Measurements from ENCODE around the gene CDH4. TPM values are rescaled to one million over a fixed set of nuclear protein-coding genes. Genes with fewer than 3 reads are reported as not detected.

Gene CDH4
- polyA plus RNA-seq, 1 donor (not counting 4 experiments of a cell fraction or from before 2014, with no cell fraction given) = 2.2 TPM

- DNase-seq (ENCODE audit: low read depth, low spot score) = no peak
- H3K9me3 ChIP-seq (ENCODE audit: control insufficient read depth, low read depth, low read length) = no peaks in the 10 kb centered on the region
- peaks cover 19% of the 10 kb centered on the region for H4K20me1 ChIP-seq (ENCODE audit: control insufficient read depth, extremely low read depth, insufficient read depth, low read length)
- FAIRE-seq = no peak
- no peak overlapping the region for H3K4me2 ChIP-seq (ENCODE audit: control insufficient read depth, extremely low read depth, insufficient read depth, low read depth, low read length)
- H2AFZ ChIP-seq (ENCODE audit: control insufficient read depth, low read length) = no peak overlapping the region
- no peaks in the 10 kb centered on the region for H3K36me3 ChIP-seq (ENCODE audit: control insufficient read depth in 2 of 2, extremely low read depth in 1 of 2, insufficient read depth in 2 of 2, low read length in 2 of 2)
- no peaks in the 10 kb centered on the region for H3K27me3 ChIP-seq (ENCODE audit: control insufficient read depth, extremely low read depth, insufficient read depth, low read length)
- H3K9me1 ChIP-seq (ENCODE audit: control insufficient read depth, extremely low read depth, insufficient read depth, low read length) = no peaks in the 10 kb centered on the region
- H3K4me1 ChIP-seq (ENCODE audit: control insufficient read depth, extremely low read depth, insufficient read depth, low read length) = no peaks in the 10 kb centered on the region
- no peak overlapping the region for H3K27ac ChIP-seq (ENCODE audit: control insufficient read depth, insufficient read depth, low read length)
- dilution Hi-C loops (cut with MboI; ENCODE audit: extremely low pct_ligation_motif_present, low sequenced_read_pairs) = no loop called here
- TF ChIP-seq, protein P1, sequence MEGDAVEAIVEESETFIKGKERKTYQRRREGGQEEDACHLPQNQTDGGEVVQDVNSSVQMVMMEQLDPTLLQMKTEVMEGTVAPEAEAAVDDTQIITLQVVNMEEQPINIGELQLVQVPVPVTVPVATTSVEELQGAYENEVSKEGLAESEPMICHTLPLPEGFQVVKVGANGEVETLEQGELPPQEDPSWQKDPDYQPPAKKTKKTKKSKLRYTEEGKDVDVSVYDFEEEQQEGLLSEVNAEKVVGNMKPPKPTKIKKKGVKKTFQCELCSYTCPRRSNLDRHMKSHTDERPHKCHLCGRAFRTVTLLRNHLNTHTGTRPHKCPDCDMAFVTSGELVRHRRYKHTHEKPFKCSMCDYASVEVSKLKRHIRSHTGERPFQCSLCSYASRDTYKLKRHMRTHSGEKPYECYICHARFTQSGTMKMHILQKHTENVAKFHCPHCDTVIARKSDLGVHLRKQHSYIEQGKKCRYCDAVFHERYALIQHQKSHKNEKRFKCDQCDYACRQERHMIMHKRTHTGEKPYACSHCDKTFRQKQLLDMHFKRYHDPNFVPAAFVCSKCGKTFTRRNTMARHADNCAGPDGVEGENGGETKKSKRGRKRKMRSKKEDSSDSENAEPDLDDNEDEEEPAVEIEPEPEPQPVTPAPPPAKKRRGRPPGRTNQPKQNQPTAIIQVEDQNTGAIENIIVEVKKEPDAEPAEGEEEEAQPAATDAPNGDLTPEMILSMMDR (optimal IDR thresholded peaks at IDR 0.05 in 1 of 3, IDR thresholded peaks at IDR 0.05 in 1 of 3, conservative IDR thresholded peaks at IDR 0.05 in 1 of 3; ENCODE audit: extremely low read depth in 1 of 3, insufficient read depth in 2 of 3, low read length in 3 of 3) = no peak
- no peak for TF ChIP-seq EZH2 (IDR thresholded peaks at IDR 0.05; ENCODE audit: low read length)
- H3K9ac ChIP-seq (ENCODE audit: control insufficient read depth, extremely low read depth, insufficient read depth, low read length) = no peak overlapping the region
- H3K79me2 ChIP-seq (ENCODE audit: control insufficient read depth, insufficient read depth, low read length) = peaks cover 7% of the 10 kb centered on the region
- H3K4me3 ChIP-seq (ENCODE audit: control insufficient read depth in 2 of 3, extremely low read depth in 1 of 3, insufficient read depth in 2 of 3, low read depth in 1 of 3, low read length in 3 of 3) = no peak overlapping the region
Measured at GRCh38 chr20:61461461-61461860, 209.4 kb downstream of the CDH4 start.

- H3K4me3 ChIP-seq (ENCODE audit: control insufficient read depth in 2 of 3, extremely low read depth in 1 of 3, insufficient read depth in 2 of 3, low read depth in 1 of 3, low read length in 3 of 3) = no peak overlapping the region
- H3K4me1 ChIP-seq (ENCODE audit: control insufficient read depth, extremely low read depth, insufficient read depth, low read length) = no peaks in the 10 kb centered on the region
- TF ChIP-seq, protein P1 (optimal IDR thresholded peaks at IDR 0.05 in 1 of 3, IDR thresholded peaks at IDR 0.05 in 1 of 3, conservative IDR thresholded peaks at IDR 0.05 in 1 of 3; ENCODE audit: extremely low read depth in 1 of 3, insufficient read depth in 2 of 3, low read length in 3 of 3) = no peak
- TF ChIP-seq EZH2 (IDR thresholded peaks at IDR 0.05; ENCODE audit: low read length) = no peak
- H3K9me1 ChIP-seq (ENCODE audit: control insufficient read depth, extremely low read depth, insufficient read depth, low read length) = no peaks in the 10 kb centered on the region
- no peak overlapping the region for H3K4me2 ChIP-seq (ENCODE audit: control insufficient read depth, extremely low read depth, insufficient read depth, low read depth, low read length)
- no peak overlapping the region for H2AFZ ChIP-seq (ENCODE audit: control insufficient read depth, low read length)
- H3K27me3 ChIP-seq (ENCODE audit: control insufficient read depth, extremely low read depth, insufficient read depth, low read length) = no peaks in the 10 kb centered on the region
- no peak for FAIRE-seq
- no peaks in the 10 kb centered on the region for H3K36me3 ChIP-seq (ENCODE audit: control insufficient read depth in 2 of 2, extremely low read depth in 1 of 2, insufficient read depth in 2 of 2, low read length in 2 of 2)
- no peak overlapping the region for H3K9ac ChIP-seq (ENCODE audit: control insufficient read depth, extremely low read depth, insufficient read depth, low read length)
- dilution Hi-C loops (cut with MboI; ENCODE audit: extremely low pct_ligation_motif_present, low sequenced_read_pairs) = no loop called here
- DNase-seq (ENCODE audit: low read depth, low spot score) = no peak
- no peaks in the 10 kb centered on the region for H3K79me2 ChIP-seq (ENCODE audit: control insufficient read depth, insufficient read depth, low read length)
- no peak overlapping the region for H3K27ac ChIP-seq (ENCODE audit: control insufficient read depth, insufficient read depth, low read length)
- peaks cover 7% of the 10 kb centered on the region for H4K20me1 ChIP-seq (ENCODE audit: control insufficient read depth, extremely low read depth, insufficient read depth, low read length)
- no peaks in the 10 kb centered on the region for H3K9me3 ChIP-seq (ENCODE audit: control insufficient read depth, low read depth, low read length)
Measured at GRCh38 chr20:61464307-61465303, 212.5 kb downstream of the CDH4 start.

All from keratinocyte (primary cell).